ENCODE data around the gene TRIO.
A peak's percentile ranks its signal among the peaks of the same experiment; 100 is the strongest.
"Not testable (repeated sequence)": the region's sequence is repeated elsewhere in the genome, so short reads cannot be mapped to it uniquely, and the experiment has no call there.

TRIO gene

GRCh38 chr5:14142827-14143545 lies at the start of gene TRIO:
Gene TRIO, plus strand, starts transcription at chr5:14143342. Its CDS starts 384 bp downstream, at chr5:14143726.
- peak; percentile 43 to 77 for DNase-seq (ENCODE audit: low read depth in 1 of 2, low spot score in 1 of 2)

DNA sequence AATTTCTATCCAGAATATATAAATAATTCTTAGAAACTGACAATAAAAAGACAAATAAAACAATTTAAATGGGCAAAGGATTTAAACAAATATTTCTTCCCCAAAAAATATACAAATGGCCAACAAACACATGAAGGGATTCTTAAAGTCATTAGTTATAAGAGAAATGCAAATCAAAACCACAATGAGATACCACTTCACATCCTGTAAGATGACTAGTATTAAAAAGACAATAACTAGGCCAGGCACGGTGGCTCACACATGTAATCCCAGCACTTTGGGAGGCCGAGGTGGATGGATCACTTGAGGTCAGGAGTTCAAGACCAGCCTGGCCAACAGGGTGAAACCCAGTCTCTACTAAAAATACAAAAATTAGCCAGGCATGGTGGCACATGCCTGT lies 45.8 kb upstream of the TRIO start:
- not testable (repeated sequence) for DNase-seq (ENCODE audit: low read depth in 1 of 2, low spot score in 1 of 2)

GRCh38 chr5:14097998-14098471 lies 45.1 kb upstream of the TRIO start:
- DNase-seq (ENCODE audit: low read depth in 1 of 2, low spot score in 1 of 2), result no peak

DNA sequence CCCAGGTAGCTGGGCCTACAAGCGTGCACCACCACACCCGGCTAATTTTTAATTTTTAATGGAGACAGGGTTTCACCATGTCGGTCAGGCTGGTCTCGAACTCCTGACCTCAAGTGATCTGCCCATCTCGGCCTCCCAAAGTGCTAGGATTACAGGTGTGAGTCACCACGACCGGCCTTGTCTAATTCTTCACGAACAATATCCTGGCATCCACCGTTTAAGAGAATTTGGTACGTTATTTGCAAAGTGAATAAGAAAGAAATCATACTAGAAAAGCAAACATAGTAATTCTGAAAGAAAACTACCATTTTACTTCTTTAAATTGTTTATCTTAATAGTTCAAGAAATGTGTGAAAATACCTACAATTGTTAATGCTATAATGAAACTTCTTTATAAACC lies 42.9 kb upstream of the TRIO start:
- no peak for DNase-seq (ENCODE audit: low read depth in 1 of 2, low spot score in 1 of 2)

GRCh38 chr5:14101922-14102321 lies 41.2 kb upstream of the TRIO start:
- no peak for DNase-seq (ENCODE audit: low read depth in 1 of 2, low spot score in 1 of 2)

- no peak for DNase-seq (ENCODE audit: low read depth in 1 of 2, low spot score in 1 of 2)
These were observed 40.5 kb upstream of the TRIO start for GRCh38 chr5:14102666-14103065.

GRCh38 chr5:14105718-14106410 lies 37.3 kb upstream of the TRIO start:
- no peak for DNase-seq (ENCODE audit: low read depth in 1 of 2, low spot score in 1 of 2)

GRCh38 chr5:14107536-14107935 lies 35.6 kb upstream of the TRIO start:
- DNase-seq (ENCODE audit: low read depth in 1 of 2, low spot score in 1 of 2), result no peak

- no peak for DNase-seq (ENCODE audit: low read depth in 1 of 2, low spot score in 1 of 2)
These were observed 34.8 kb upstream of the TRIO start for GRCh38 chr5:14108170-14108996.

- no peak for DNase-seq (ENCODE audit: low read depth in 1 of 2, low spot score in 1 of 2)
These were observed 33.9 kb upstream of the TRIO start for GRCh38 chr5:14109041-14109747.

GRCh38 chr5:14109771-14110170 lies 33.4 kb upstream of the TRIO start:
- no peak for DNase-seq (ENCODE audit: low read depth in 1 of 2, low spot score in 1 of 2)

DNA sequence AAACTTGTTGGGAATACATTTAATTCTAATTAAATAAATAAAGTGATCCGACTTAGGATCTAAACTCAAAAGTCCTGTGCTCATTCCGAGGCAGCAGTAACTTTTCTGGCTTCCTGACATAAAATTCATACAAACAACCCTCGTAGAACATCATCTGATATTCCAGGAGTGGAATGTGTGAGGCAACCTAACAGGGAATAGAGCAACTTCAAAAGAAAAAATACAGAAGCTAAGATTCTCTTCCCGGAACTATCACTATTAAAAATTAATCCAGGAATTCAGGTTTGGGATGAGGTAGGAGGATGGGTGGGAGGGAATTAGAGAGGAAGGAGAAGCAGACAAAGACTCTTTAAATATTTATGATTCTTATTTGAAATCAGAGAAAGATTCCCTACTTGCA lies 32.9 kb upstream of the TRIO start:
- DNase-seq (ENCODE audit: low read depth in 1 of 2, low spot score in 1 of 2), result no peak

- no peak for DNase-seq (ENCODE audit: low read depth in 1 of 2, low spot score in 1 of 2)
These were observed 32.5 kb upstream of the TRIO start for GRCh38 chr5:14110680-14111079.

- no peak for DNase-seq (ENCODE audit: low read depth in 1 of 2, low spot score in 1 of 2)
These were observed 30.0 kb upstream of the TRIO start for GRCh38 chr5:14112998-14113652.

DNA sequence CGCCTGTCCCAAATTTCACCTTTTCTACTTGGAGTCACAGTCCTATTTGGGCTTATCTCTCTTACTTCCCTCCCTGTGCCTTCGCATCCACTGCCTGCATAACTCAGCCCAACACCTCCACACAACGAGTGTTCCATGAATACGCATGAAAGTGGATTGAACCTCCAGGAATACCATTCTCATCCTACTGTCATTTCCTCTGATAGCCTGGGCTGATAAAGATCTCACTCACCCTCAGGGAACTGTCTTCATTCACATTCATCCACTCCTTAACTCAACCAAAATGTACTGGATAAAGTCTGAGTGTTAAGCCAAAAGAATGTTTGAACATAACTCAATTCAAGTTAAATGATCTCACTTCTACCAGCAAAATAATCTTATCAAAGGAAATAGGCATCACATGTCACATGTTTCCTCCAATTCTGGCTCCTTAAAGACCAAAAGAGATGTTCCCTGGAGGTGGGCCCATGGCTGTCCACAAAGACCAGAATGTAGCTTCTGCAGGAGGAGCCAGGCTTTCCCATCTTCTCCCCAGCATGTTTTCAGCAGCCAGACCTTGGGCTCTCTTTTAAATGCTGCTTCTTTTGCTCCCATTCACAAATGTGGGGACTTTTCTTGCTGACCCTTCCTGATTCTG lies 28.4 kb upstream of the TRIO start:
- DNase-seq (ENCODE audit: low read depth in 1 of 2, low spot score in 1 of 2), result no peak

DNA sequence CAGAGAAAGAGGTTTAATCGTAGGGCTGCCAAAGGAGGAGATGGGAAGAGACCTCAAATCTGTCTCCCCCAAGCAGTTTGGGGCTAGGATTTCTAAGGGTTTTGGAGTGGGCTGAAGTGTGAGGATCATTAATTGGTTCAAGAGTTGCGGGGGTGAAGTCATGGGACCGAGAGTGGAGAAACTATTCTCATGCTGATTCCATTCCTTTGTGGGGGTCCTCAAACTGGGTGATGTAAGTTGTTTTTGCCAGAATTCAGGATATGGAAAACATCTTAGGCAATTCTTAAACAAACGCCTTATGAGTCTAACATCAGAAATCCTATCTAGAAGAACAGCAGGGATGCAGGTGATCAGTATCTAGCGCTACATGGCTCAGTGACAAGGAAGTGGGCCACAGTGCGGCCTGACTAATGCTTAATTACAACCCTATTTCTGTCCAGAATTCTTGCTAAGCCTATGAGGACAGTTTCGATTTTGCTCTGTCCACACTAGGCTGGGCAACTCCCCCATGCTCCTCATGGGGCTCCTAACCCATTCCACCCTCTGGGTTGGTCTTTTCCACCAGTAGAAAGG lies 27.7 kb upstream of the TRIO start:
- no peak for DNase-seq (ENCODE audit: low read depth in 1 of 2, low spot score in 1 of 2)

DNA sequence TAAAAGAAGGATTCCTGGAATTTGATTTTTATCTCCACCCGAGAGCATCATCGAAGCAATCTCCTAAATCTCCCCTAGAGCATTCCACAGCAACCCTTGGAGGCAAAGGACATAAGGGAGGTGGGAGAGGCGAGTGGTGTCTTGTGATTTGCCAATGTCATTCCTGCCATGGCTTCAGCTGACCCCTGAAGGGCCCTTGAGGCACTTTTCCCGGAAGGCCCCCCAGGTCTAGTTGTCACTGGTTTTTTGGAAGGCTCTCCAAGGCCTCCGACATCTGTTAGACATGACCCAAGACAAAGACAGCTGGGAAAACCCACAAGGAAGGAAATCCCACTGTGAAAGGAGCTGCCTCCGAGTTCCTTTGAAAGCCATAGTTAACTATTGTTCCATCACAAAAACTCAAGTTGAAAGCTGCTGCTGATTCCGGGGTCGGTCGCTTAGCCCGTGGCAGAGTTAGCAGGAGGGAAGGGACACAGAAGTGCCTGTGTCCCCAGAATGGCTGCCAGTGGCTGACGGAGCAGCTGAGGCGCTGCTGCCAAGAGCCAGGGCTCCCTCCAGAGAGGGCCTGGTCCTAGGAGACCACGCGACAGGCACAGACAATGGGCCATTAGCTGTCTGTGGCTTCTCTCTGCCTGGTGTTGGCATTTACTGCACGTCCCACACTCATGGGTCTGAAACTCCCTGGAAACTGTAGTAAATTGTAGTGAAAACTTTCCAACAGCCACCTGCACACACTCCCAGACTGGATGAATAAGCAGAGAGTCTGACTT lies 24.4 kb upstream of the TRIO start:
- DNase-seq (ENCODE audit: low read depth in 1 of 2, low spot score in 1 of 2), result no peak

DNA sequence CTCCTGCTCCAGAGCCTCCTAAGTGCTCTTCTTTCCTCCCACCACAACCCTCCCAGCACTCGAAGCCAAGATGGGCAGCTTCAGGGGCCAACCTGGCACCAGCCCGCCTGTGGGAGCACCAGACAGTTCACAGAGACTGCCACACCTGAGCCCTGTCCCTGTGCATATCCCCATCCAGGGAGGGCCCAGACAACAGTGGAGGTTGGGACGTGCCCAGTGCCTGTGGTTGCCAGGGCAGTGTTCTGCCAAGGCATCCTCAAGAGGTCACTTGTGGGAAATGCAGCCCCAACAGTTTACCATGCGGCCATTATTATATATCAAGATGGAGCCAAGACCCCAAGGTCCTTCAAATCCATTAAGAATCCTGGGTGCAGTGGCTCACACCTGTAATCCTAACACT lies 23.0 kb upstream of the TRIO start:
- DNase-seq (ENCODE audit: low read depth in 1 of 2, low spot score in 1 of 2), result no peak

DNA sequence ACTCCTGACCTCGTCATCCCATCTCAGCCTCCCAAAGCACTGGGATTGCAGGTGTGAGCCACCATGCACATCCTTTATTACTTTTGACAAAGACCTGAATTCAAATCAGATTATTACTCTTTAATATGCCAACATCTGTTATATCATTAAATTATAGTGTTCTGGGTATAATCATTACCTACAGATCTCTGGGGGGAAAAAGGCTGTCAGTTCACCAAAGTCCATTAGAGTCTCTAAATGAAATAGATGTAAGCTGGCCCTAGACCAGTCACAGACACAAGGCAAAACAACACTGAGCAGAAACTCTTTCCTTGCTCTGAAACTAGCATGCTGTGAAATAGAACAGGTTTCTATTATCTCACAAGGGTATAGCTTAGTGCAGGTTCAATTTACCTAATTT lies 21.6 kb upstream of the TRIO start:
- DNase-seq (ENCODE audit: low read depth in 1 of 2, low spot score in 1 of 2), result no peak
